IMR-90 (cell line): ENCODE results near the gene FAM227B.

Experiments used
- CEBPB ChIP-seq: IDR thresholded peaks from 2 replicates; pipeline ENCODE4 v1.6.1; 2012; ENCODE audit warnings: low read depth, low read length, improper control_type of control experiment
- CTCF ChIP-seq: conservative IDR thresholded peaks from 2 replicates; pipeline ENCODE4 v1.5.1; 2012; ENCODE audit warnings: mild to moderate bottlenecking, low read depth, low read length, improper control_type of control experiment
- FOS ChIP-seq: fragments of 150-350 bp; IDR thresholded peaks from 2 replicates; pipeline ENCODE4 v1.6.1; 2016; ENCODE audit warnings: low read depth, low read length
- POLR2A ChIP-seq: IDR thresholded peaks from 2 replicates; pipeline ENCODE4 v1.6.1; 2012; ENCODE audit warnings: mild to moderate bottlenecking, low read depth, low read length
- RAD21 ChIP-seq: IDR thresholded peaks from 2 replicates; pipeline ENCODE4 v1.6.1; 2012; ENCODE audit warnings: low read length, improper control_type of control experiment
- RFX5 ChIP-seq: IDR thresholded peaks from 2 replicates; pipeline ENCODE4 v1.8.0; 2012; ENCODE audit warnings: low read depth, mild to moderate bottlenecking, low read length, moderate library complexity
- USF2 ChIP-seq: fragments of 150-350 bp; IDR thresholded peaks from 2 replicates; pipeline ENCODE4 v1.6.1; 2017; ENCODE audit warnings: mild to moderate bottlenecking, antibody characterized with exemption, low read length, low read depth

- TF ChIP-seq CTCF (no peak), POLR2A (no peak), RFX5 (no peak), CEBPB (no peak), USF2 (no peak), FOS (no peak), RAD21 (no peak)
Observed at GRCh38 chr15:49288391-49288790, 332.2 kb downstream of the FAM227B start.
